Activated T-cell treated with anti-CD3 and anti-CD28 coated beads, Interleukin-2, amount 50 U/mL, for 72 hours (primary cell): Measurements from ENCODE around the gene AKAP1. TPM values are rescaled to one million over a fixed set of nuclear protein-coding genes. Genes with fewer than 3 reads are reported as not detected.

Experiments
- ATAC-seq, 2 donors: fragments of 150-1000 bp; cut with Tn5 transposase; replicated peaks in 1 of 2; 2 replicates each; pipeline ENCODE4 v1.10.0; 2021; ENCODE audit warnings: moderate library complexity in 2 of 2, mild to moderate bottlenecking in 1 of 2
- DNase-seq, 2 donors: peaks; one replicate each; pipeline ENCODE4 v3.0.0; 2021 to 2022; ENCODE audit warnings: mixed read lengths in 1 of 2
- H3K27ac Mint-ChIP-seq: one replicate; pipeline ENCODE4 v1.8.0; 2022; ENCODE audit warnings: mild to moderate bottlenecking, moderate library complexity, mixed read lengths
- H3K27me3 Mint-ChIP-seq: one replicate; pipeline ENCODE4 v1.8.0; 2022; ENCODE audit warnings: low read depth, mixed read lengths
- H3K36me3 Mint-ChIP-seq, 2 donors: one replicate each; pipeline ENCODE4 v1.8.0; 2022; ENCODE audit warnings: mixed read lengths in 2 of 2, mild to moderate bottlenecking in 1 of 2; ENCODE audit not compliant: insufficient read depth in 2 of 2
- H3K4me1 Mint-ChIP-seq: one replicate; pipeline ENCODE4 v1.8.0; 2022; ENCODE audit warnings: low read depth, mixed read lengths
- H3K4me3 Mint-ChIP-seq, 2 donors: one replicate each; pipeline ENCODE4 v1.8.0; 2022; ENCODE audit warnings: mild to moderate bottlenecking in 2 of 2, mixed read lengths in 2 of 2, moderate library complexity in 2 of 2
- H3K9me3 Mint-ChIP-seq, 2 donors: one replicate each; pipeline ENCODE4 v1.8.0; 2022; ENCODE audit warnings: mixed read lengths in 2 of 2
- total RNA-seq, 2 donors: library from RNA; stranded (reverse); gene quantifications; one replicate each; pipeline ENCODE4 v1.2.3, GENCODE V29; 2022

Gene AKAP1
- total RNA-seq, 2 donors from 2014 or later = 19.6 to 23.1 TPM

- H3K4me3 Mint-ChIP-seq = no peak overlapping the region
- H3K36me3 Mint-ChIP-seq = no peaks in the 10 kb centered on the region
- H3K27ac Mint-ChIP-seq = no peak overlapping the region
- no peak for ATAC-seq
- no peaks in the 10 kb centered on the region for H3K4me1 Mint-ChIP-seq
- H3K27me3 Mint-ChIP-seq = peaks cover 15% of the 10 kb centered on the region
- DNase-seq = no peak
- H3K9me3 Mint-ChIP-seq = no peaks in the 10 kb centered on the region
These were observed 61.2 kb downstream of the AKAP1 start for GRCh38 chr17:57146273-57146672.

- no peaks in the 10 kb centered on the region for H3K4me1 Mint-ChIP-seq
- DNase-seq (no peak), ATAC-seq (no peak)
- H3K27ac Mint-ChIP-seq = no peak overlapping the region
- H3K27me3 Mint-ChIP-seq = peaks cover 15% of the 10 kb centered on the region
- no peaks in the 10 kb centered on the region for H3K36me3 Mint-ChIP-seq
- H3K4me3 Mint-ChIP-seq = no peak overlapping the region
- H3K9me3 Mint-ChIP-seq = no peaks in the 10 kb centered on the region
These were observed 66.8 kb downstream of the AKAP1 start for GRCh38 chr17:57151798-57152197.

- H3K4me3 Mint-ChIP-seq = no peak overlapping the region
- ATAC-seq (no peak), DNase-seq (no peak)
- no peaks in the 10 kb centered on the region for H3K36me3 Mint-ChIP-seq
- H3K27ac Mint-ChIP-seq = no peak overlapping the region
- no peaks in the 10 kb centered on the region for H3K4me1 Mint-ChIP-seq
- peaks cover 15% of the 10 kb centered on the region for H3K27me3 Mint-ChIP-seq
- H3K9me3 Mint-ChIP-seq = no peaks in the 10 kb centered on the region
These were observed 68.0 kb downstream of the AKAP1 start for GRCh38 chr17:57152967-57153528.

GRCh38 chr17:57154921-57155320 is 69.9 kb downstream of the AKAP1 start:
- Mint-ChIP-seq H3K27ac (no peak overlapping the region), H3K27me3 (peaks cover 1% of the 10 kb centered on the region), H3K36me3 (peaks cover 0 to 2% of the 10 kb centered on the region in 2 donors), H3K9me3 (peaks cover 0 to 1% of the 10 kb centered on the region in 2 donors), H3K4me1 (peaks cover 6% of the 10 kb centered on the region), H3K4me3 (no peak overlapping the region)
- no peak for DNase-seq
- no peak for ATAC-seq

GRCh38 chr17:57158325-57158724 is 73.3 kb downstream of the AKAP1 start:
- Mint-ChIP-seq H3K27me3 (peaks cover 9% of the 10 kb centered on the region), H3K27ac (no peak overlapping the region), H3K4me3 (no peak overlapping the region), H3K9me3 (peaks cover 0 to 2% of the 10 kb centered on the region in 2 donors), H3K4me1 (peaks cover 6% of the 10 kb centered on the region), H3K36me3 (peaks cover 1 to 2% of the 10 kb centered on the region in 2 donors)
- DNase-seq = no peak
- no peak for ATAC-seq

- Mint-ChIP-seq H3K27ac (no peak overlapping the region), H3K36me3 (peaks cover 1 to 2% of the 10 kb centered on the region in 2 donors), H3K4me3 (no peak overlapping the region), H3K4me1 (peaks cover 6% of the 10 kb centered on the region), H3K9me3 (peaks cover 0 to 2% of the 10 kb centered on the region in 2 donors), H3K27me3 (peaks cover 14% of the 10 kb centered on the region)
- no peak for DNase-seq
- no peak for ATAC-seq
These were observed 73.7 kb downstream of the AKAP1 start for GRCh38 chr17:57158795-57159194.

GRCh38 chr17:57160624-57161023 is 75.6 kb downstream of the AKAP1 start:
- no peak for DNase-seq

GRCh38 chr17:57164814-57165213 is 79.8 kb downstream of the AKAP1 start:
- H3K4me3 Mint-ChIP-seq = no peak overlapping the region
- no peak for ATAC-seq
- no peaks in the 10 kb centered on the region for H3K4me1 Mint-ChIP-seq
- H3K27me3 Mint-ChIP-seq = peaks cover 23% of the 10 kb centered on the region
- H3K36me3 Mint-ChIP-seq = peaks cover 0 to 1% of the 10 kb centered on the region in 2 donors
- peaks cover 3 to 5% of the 10 kb centered on the region in 2 donors for H3K9me3 Mint-ChIP-seq
- H3K27ac Mint-ChIP-seq = no peak overlapping the region
- no peak for DNase-seq

More at GRCh38 chr17:57160624-57161023, 75.6 kb downstream of the AKAP1 start:
- no peak overlapping the region for H3K27ac Mint-ChIP-seq
- no peak for ATAC-seq
- peaks cover 0 to 2% of the 10 kb centered on the region in 2 donors for H3K9me3 Mint-ChIP-seq
- H3K36me3 Mint-ChIP-seq = peaks cover 1 to 2% of the 10 kb centered on the region in 2 donors
- no peak overlapping the region for H3K4me3 Mint-ChIP-seq
- peaks cover 6% of the 10 kb centered on the region for H3K4me1 Mint-ChIP-seq
- peaks cover 16% of the 10 kb centered on the region for H3K27me3 Mint-ChIP-seq

- Mint-ChIP-seq H3K9me3 (peaks cover 3 to 5% of the 10 kb centered on the region in 2 donors), H3K27me3 (peaks cover 23% of the 10 kb centered on the region), H3K4me3 (no peak overlapping the region), H3K4me1 (no peaks in the 10 kb centered on the region), H3K36me3 (no peaks in the 10 kb centered on the region), H3K27ac (no peak overlapping the region)
- ATAC-seq (no peak), DNase-seq (no peak)
These were observed 80.7 kb downstream of the AKAP1 start for GRCh38 chr17:57165754-57166153.

GRCh38 chr17:57166803-57167202 is 81.8 kb downstream of the AKAP1 start:
- Mint-ChIP-seq H3K27me3 (peaks cover 21% of the 10 kb centered on the region), H3K9me3 (peaks cover 3 to 5% of the 10 kb centered on the region in 2 donors), H3K4me3 (no peak overlapping the region), H3K27ac (no peak overlapping the region), H3K36me3 (no peaks in the 10 kb centered on the region), H3K4me1 (no peaks in the 10 kb centered on the region)
- ATAC-seq (no peak), DNase-seq (no peak)

- no peak overlapping the region for H3K4me3 Mint-ChIP-seq
- peaks cover 30% of the 10 kb centered on the region for H3K27me3 Mint-ChIP-seq
- H3K36me3 Mint-ChIP-seq = no peaks in the 10 kb centered on the region
- DNase-seq = no peak
- H3K4me1 Mint-ChIP-seq = no peaks in the 10 kb centered on the region
- peaks cover 3% of the 10 kb centered on the region in 2 donors for H3K9me3 Mint-ChIP-seq
- H3K27ac Mint-ChIP-seq = no peak overlapping the region
- no peak for ATAC-seq
These were observed 83.6 kb downstream of the AKAP1 start for GRCh38 chr17:57168695-57169094.

- no peak for ATAC-seq
- Mint-ChIP-seq H3K36me3 (no peaks in the 10 kb centered on the region), H3K27ac (no peak overlapping the region), H3K4me1 (no peaks in the 10 kb centered on the region), H3K27me3 (peaks cover 38% of the 10 kb centered on the region), H3K4me3 (no peak overlapping the region), H3K9me3 (peaks cover 3% of the 10 kb centered on the region in 2 donors)
- no peak for DNase-seq
These were observed 85.8 kb downstream of the AKAP1 start for GRCh38 chr17:57170866-57171265.
